ENCODE results near the gene DCST2.

GRCh38 chr1:155071701-155072100 is 38.1 kb upstream of the DCST2 start:
- no peak for TF ChIP-seq CTCF (conservative IDR thresholded peaks at IDR 0.05; ENCODE audit: low read depth, low read length)
- TF ChIP-seq EZH2phosphoT487 (IDR thresholded peaks at IDR 0.05; ENCODE audit: borderline replicate concordance, low read length): no peak
- no peak for TF ChIP-seq EZH2 (IDR thresholded peaks at IDR 0.05; ENCODE audit: low read length, unreplicated experiment)

Measured in PC-3 (cell line).